ENCODE data around the gene KBTBD4.
A peak's percentile ranks its signal among the peaks of the same experiment; 100 is the strongest.
"Not testable (repeated sequence)": the region's sequence is repeated elsewhere in the genome, so short reads cannot be mapped to it uniquely, and the experiment has no call there.

The KBTBD4 gene

DNA sequence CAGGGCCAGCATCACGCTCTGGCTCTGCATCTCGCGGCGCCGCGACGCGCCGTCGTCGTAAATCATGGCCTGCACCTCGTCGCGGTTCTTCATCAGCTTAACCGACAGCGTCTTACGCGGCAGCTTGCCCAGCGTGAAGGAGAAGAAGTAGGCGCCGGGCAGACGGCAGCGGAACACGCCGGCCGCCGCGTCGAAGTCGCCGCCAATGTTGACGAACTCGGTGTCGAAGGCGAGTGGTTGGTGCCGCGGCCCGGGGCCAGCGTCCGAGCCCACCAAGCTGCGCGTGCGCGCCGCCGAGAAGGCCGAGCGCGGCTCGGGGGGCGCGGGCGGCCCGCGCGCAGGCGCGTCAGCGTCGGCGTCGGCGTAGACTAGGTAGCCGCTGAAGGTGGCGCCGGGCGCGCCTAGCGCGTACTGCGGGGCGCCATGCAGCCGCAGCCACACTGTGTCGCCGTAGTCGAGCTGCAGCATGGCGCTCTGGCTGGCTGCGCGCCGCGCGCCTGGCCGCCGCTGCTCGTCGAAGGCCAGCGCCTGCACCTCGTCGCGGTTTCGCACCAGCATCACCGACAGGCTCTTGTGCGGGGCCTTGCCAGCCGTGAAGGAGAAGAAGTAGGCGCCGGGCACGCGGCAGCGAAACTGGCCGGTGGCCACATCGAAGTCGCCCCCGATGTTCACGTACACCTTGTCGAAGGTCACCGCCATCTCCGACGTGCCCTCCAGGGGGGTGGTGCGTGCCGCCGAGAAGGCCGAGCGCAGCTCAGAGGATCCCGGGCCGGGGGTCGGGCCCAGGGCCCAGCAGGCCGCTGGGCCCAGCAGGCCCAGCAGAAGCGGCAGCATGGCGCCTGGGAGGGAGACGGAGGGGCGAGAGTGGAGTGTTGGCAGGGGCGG is 11.4 kb upstream of the KBTBD4 start:
- peak; percentile 52 for DNase-seq

DNA sequence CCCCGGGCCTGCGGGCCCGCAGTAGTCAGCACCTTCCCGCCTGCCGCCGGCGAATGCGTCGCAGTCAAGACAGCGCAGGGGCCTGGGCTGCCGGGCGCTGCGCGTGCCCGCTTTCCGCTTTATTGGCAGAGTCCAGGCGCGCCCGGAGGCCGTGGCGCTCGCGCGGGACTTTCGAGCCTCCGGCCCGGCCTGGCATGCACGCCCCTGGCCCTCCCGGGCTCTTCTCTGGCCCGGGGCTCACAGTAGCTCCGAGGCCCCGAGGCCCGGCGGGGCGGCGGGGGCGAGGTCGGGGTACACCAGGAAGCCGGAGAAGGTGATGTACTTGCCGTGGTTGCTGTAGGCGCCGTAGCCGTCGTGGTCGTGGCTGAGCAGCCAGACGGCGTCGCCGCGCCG is 10.8 kb upstream of the KBTBD4 start:
- peak; percentile 20 for DNase-seq

DNA sequence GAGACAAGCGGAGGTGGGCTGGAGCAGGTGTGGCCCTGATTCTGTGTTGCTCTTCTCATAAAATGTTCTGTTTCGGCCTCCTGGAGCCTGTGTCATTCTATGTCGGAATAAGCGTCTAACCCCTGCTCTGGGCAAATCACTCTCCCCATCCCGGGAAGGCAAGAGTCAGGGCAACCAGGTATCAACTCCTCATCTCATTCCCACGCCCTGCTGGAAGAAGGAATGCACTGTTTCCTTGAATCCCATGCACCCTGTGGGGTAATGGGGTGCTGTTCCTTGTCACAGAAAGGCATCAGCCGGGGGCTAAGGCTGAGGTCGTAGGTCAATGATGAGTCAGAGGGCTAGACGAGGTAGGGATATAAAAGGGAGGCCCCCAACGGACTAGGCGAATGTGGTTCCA is 10.3 kb upstream of the KBTBD4 start:
- DNase-seq: no peak

DNA sequence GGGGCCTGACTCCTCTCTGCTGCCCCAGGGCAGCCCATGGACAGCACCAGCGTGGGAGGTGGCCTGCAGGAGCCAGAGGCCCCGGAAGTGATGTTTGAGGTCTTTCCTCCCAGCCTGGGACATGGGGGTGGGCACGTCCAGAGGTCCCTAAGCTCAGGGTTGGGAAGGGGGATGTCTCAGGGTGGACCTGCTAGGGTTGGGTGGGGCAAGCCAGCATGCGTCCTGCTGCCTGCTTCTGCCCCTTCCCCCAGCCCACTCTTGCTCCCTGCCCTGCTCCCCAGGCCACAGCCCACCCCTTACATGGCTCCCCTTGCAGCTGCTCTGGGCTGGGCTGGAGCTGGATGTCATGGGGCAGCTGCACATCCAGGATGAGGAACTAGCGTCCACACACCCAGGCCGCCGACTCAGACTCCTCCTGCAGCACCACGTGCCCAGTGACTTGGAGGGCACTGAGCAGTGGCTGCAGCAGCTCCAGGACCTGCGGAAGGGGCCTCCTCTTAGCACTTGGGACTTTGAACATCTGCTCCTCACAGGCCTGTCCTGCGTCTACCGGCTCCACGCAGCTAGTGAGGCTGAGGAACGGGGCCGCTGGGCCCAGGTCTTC is 9.1 kb upstream of the KBTBD4 start:
- DNase-seq: no peak

DNA sequence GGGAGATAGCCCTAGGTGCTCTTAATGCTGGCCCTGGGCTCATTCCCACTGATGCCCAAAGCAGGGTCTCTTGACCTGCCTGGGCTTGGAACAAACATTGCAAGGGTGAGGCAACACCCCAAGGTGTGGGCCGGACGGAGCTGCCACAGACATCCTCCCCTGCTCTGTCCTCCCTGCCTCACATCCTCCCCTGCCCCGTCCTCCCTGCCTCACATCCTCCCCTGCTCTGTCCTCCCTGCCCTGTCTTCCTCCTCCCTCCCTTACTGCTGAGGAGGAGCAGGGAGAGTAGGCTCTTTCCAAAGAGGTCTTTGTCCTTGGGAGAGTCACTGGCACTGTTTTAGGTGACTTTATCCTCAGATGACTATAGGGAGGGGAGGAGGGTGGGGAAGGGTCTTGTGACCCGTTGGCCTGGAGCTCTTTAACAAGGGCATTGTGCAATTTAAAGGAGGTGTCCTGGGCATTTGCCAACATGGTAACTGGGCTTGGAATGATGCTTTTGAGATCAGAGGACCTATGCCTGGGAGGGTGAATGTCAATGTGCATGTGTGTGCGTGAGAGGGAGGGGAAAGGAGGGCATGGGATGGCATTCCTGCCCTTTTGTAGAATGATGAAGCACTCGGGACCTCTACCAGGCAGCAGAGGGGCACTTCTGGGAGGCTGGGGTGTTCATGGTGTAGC is 8.4 kb upstream of the KBTBD4 start:
- no peak for DNase-seq

DNA sequence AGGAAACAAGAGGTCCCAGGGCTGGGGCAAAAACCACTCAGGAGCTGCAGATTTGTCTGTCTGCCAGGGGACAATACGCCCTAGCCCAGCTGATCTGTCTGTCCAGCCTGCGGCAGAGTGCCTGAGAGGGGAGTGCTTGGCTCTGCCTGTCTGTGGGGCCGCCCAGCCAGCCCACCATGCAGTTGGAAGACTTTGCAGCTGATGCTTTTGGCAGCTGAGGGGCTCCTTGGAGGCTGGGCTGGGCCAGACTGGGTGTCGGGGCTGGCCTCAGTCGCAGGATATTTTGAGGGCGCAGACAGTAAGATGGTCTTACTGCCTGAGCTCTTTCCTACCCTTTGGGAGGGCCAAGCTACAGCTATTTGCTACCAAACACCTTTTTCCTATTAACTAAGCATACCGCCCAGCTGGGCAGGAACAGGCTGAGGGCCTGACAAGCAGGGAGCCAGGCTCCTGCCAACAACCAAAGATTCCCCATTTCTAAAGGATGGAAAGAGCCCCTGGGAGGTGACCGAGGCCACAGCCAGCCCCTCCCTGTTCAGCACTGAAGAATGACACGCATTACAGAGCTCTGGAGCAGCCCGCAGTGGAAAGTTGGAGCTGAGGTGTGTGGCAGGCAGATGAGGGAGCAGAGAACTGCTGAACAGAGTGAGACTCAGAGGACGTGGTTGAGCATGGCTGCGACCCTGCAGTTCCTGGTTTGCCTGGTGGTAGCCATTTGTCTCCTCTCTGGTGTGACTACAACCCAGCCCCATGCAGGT is 7.5 kb upstream of the KBTBD4 start, which contains the start of gene FAM180B:
Gene FAM180B, plus strand, starts transcription at position 581 of the 758 bp plus-strand sequence. Its CDS starts 91 bp downstream, at position 672.
- no peak for DNase-seq

DNA sequence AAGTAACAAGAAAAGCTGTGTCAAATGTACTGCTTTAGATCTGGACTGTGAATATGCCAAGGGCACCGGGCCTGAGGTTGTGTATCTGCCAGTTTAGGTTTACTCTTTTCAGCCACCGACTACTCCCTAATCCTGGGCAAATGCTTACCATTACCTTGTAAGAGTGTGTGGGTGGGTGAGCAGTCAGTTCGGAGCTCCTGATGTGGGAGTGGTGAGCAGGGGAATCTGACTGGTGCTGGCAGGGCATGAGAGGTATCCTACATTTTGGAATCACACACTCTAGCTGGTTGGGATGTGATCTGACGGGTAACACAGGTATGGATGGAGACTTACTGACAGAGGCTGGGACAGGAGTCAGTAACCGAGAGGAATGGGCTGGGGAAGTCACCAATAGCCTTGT is 5.1 kb upstream of the KBTBD4 start:
- no peak for DNase-seq

DNA sequence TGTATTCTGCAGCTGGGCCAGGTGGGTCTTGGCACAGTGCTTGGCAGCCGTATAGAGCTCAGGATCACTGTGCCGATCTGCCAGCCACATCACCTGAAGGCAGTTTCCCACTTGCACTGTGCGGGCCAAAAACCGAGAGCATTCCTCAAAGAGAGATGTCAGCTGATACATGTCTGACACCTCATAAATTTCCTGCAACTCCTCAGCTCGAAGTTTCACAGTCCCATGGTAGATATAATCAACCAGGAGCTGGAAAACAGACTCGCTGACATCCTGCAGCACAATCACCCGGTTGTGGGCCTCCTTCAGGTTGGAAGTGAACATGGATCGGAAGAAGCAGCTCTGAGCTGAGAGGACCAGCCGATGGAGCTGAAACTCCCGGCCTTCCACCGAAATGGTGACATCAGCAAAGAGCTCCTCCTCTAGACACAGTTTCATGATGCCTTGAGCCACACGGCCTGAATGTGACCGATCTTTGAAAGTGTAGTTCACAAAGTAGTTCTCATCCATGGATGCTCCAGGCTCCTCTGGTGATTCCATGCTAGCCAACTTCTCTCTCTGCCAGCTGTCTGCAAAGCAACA is 1.2 kb downstream of the KBTBD4 start:
- DNase-seq: no peak

DNA sequence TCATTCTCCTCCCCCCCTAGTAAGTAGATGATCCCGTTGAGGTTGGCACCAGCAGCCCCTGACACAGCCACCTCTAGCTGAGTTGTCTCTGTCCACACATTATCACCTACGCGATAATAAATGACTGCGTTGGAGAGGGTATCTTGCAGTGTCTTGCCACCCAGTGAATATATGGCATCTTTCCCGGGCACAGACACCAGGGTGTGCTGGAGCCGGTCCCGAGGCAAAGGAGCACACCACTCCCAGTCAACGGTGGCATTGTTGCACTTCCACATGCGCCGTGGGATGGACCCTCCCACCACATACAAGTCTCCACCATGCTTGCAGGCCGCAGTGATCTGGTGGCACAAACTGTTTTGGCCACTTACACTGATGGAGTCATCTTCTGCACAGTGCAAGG is 5.4 kb downstream of the KBTBD4 start:
- no peak for DNase-seq

DNA sequence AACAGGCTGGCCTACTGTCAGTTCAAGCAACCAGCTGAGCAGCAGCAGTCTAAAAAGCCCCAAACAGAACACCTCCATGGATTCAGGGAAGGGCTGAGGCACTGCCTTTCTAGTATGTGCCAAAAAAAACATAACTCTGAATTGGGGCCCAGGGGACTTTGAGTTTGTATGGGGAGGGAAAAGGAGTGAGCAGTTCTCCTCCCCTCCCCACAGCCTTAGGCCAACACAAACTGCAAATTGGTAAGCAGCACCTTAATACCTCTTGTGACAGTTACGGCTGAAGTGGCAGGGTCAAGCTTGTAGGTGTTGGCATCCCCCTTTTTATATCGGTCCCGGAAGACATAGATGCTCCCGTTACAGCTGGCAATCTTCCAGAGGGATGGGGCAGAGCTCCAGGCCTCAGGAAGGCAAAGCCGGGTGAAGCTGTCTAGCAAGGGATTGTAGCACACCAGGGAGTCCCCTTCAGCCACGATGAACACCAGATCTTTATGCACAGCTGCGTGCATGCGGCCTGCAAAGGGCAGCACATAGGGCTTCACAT is 6.0 kb downstream of the KBTBD4 start:
- no peak for DNase-seq

DNA sequence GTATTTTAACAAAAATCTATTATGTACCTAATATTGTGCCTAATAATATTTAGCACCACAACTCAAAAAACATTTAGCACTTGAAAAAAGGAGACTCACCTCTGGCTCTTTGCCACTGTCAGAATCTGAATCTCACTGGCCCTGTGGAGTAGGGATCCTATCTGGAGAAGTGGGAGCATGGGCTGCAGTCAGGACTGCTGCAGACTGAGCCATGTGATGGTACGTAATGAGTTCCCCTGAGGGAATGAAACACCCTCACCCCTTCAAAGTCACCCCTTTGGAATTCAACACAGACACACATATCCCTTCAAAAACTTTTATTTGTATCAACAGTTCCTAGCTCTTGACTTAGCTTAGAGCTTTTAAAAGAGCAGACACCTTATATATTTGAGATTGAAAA is 6.9 kb downstream of the KBTBD4 start:
- peak; percentile 43 for DNase-seq

DNA sequence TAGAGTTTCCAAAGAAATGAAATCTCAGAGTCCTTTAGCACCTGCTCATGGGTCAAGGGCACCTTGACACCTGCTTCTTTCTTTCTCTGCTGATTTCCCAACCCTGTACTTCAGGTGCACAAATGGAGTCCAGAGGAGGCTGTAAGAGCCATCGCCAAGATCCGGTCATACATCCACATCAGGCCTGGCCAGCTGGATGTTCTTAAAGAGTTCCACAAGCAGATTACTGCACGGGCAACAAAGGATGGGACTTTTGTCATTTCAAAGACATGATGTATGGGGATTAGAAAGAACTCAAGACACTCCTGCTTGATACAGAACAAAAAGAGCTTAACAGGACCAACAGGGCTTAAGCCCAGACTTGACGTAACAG is 7.4 kb downstream of the KBTBD4 start:
- no peak for DNase-seq

DNA sequence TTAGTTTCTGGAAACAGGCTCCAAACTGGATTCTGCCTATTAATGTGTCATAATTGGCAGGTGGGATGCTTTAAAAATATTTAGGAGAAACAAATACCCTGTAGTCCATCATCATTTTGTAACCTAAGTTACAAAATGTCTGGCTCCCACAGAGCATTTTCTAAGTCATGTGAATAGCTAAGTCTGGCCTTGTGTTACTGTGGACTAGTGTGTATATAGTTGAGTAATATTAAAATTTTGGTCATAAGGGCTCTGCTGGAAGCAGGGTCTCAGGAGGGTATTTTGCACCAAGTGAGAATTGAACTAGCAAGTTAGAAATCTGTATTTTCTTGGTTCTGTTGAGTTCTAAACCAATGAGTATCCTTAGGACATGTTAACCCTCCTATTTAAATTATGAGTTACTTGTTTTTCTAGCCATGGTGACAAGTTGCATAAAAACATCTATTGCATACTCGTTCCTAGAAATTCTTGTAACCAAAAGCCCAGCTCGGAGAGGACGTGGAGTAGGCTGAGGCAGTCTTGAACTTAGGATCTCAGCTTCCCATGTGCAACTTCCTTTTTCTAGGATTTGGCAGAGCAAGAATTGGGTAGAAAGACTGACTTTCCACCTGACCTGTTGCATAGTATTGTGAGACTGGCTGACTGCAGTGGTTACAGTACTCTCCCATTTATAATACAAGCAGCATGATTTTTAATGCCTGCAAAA is 8.0 kb downstream of the KBTBD4 start:
- DNase-seq: no peak

DNA sequence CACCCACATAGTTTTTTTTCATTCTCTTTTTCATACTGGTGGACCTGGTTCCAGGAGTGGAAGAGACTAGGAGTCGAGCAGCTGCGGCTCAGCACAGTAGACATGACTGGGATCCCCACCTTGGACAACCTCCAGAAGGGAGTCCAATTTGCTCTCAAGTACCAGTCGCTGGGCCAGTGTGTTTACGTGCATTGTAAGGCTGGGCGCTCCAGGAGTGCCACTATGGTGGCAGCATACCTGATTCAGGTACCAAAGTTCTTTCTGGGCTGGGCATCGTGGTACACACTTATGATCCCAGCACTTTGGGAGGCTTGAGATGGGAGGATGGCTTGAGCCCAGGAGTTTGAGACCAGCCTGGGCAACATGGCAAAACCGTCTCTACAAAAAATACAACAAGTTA is 9.1 kb downstream of the KBTBD4 start:
- no peak for DNase-seq

DNA sequence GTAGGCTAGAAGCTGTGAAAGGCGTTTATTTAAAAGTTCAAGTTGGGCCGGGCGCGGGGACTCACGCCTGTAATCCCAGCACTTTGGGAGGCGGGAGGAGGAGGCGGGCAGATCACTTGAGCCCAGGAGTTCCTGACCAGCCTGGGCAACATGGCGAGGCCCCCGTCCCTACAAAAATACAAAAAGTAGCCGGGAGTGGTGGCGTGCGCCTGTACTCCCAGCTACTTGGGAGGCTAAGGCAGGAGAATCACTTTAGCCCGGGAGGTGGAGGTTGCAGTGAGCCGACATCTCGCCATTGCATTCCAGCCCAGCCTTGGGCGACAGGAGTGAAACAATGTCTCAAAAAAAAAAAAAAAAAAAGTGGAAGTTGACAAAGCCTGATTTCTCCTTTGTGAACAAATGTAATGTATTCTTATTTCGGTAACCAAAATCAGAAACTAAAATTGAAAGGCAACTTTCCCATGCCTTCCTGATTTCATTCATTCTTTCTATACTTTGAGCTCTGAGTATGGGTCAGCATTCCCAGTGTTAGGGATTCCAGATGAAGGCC is 12.5 kb downstream of the KBTBD4 start:
- DNase-seq: no peak

DNA sequence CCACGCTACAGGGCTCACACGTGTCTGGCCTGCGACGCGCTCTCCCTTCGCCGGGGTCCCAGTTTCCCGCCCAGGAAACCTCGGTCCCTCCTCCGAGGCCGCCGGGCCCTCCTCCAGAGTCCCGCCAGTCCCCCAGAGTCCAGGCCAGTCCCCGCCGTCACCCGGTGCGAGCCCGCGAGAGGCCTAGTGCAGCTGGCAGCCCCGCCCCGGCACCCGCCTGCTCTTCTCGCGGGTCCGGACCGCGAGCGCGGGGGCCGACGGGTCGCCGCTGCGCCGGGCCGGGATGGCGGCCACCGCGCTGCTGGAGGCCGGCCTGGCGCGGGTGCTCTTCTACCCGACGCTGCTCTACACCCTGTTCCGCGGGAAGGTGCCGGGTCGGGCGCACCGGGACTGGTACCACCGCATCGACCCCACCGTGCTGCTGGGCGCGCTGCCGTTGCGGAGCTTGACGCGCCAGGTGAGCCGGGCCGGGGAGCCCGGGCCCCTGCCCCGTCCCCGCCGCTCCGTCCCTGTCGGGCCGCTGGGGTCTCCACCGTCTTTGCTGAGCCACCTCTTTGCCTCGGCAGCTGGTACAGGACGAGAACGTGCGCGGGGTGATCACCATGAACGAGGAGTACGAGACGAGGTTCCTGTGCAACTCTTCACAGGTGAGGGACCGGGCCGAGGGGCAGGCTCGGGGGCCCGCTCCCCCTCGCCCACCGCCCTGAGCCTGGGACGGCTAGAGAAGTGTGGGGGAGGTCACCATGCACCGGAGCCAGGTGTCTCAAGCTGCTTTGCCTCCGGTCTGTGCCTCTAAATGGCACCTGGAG is 13.2 kb downstream of the KBTBD4 start, which contains the start of gene PTPMT1:
Gene PTPMT1, plus strand, starts transcription at position 260 of the 809 bp plus-strand sequence. Its CDS starts 24 bp downstream, at position 284.
- peak; percentile 82 for DNase-seq

DNA sequence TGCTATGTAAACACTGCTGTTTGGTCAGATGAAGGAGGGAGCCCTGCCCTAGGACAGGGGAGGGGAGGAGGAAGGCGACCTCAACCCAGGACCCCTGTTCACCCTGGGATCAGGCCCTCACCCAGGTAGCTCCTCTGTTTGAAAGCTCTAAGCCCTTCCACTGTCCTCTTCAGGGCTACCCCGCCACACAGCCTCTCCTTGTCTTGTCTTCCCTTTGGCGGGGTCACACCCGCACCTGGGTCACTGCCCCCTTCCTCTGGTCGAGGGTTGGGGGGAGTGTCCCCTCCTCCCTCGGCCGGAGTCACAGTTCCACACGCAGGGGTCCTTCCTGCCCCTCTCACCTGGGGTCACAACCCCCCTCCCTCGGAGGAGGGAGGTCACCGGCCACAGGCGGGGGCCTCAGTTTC is 13.8 kb downstream of the KBTBD4 start:
- DNase-seq: no peak

DNA sequence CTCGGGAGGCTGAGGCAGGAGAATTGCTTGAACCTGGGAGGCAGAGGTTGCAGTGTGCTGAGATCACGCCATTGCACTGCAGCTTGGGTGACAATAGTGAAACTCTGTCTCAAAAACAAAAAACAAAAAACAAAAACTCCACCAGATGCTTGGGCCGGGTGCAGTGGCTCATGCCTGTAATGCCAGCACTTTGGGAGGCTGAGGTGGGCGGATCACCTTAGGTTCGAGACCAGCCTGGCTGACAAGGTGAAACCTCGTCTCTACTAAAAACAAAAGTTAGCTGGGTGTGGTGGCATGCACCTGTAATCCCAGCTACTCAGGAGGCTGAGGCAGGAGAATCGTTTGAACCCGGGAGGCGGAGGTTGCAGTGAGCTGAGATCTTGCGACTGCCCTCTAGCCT is 14.4 kb downstream of the KBTBD4 start:
- DNase-seq: not testable (repeated sequence)

DNA sequence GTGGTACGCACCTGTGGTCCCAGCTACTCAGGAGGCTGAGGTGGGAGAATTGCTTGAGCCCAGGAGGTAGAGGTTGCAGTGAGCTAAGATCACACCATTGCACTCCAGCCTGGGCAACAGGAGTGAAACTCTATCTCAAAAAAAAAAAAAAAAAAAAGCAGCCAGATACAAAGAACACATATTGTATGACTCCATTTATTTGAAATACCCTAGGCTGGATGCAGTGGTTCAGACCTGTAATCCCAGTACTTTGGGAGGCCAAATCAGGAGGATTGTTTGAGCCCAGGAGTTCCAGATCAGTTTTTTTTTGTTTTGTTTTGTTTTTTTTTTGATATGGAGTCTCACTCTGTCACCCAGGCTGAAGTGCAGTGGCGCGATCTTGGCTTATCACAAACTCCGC is 16.4 kb downstream of the KBTBD4 start:
- not testable (repeated sequence) for DNase-seq

DNA sequence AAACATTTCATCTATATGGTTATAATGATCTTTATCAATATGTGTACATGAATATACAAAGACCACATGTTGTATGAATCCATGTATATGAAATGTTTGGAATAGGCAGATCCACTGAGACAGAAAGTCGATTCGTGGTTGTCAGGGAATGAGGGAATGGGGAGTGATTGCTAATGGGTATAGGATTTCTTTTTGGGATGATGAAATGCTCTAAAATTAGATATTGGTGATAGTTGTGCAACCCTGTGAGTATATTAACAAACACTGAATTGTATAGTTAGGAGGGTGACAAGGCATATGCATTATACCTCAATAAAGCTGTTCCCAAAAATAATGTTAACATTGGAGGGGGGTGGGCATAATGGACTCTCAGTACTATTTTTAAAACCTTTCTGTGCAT is 18.3 kb downstream of the KBTBD4 start:
- peak; percentile 33 for DNase-seq
